ENCODE measurements around the gene DMAC2. TPM values are rescaled to one million over a fixed set of nuclear protein-coding genes. Genes with fewer than 3 reads are reported as not detected.
"Not testable (repeated sequence)": the region's sequence is repeated elsewhere in the genome, so short reads cannot be mapped to it uniquely, and the experiment has no call there.

Gene DMAC2
- 10 to 100 TPM; 59.0 to 67.6 TPM for total RNA-seq
- long read RNA-seq, transcript DMAC2-208 (5 exons, 979 nt) = minor isoform, 18 of 72 reads
- long read RNA-seq, transcript DMAC2-201 (6 exons, 1,692 nt) = major isoform, 36 of 72 reads
- long read RNA-seq, partial matches to known transcripts = 5 of 72 reads
- long read RNA-seq, other reads (novel, unspliced or antisense) = 7 of 72 reads

DNA sequence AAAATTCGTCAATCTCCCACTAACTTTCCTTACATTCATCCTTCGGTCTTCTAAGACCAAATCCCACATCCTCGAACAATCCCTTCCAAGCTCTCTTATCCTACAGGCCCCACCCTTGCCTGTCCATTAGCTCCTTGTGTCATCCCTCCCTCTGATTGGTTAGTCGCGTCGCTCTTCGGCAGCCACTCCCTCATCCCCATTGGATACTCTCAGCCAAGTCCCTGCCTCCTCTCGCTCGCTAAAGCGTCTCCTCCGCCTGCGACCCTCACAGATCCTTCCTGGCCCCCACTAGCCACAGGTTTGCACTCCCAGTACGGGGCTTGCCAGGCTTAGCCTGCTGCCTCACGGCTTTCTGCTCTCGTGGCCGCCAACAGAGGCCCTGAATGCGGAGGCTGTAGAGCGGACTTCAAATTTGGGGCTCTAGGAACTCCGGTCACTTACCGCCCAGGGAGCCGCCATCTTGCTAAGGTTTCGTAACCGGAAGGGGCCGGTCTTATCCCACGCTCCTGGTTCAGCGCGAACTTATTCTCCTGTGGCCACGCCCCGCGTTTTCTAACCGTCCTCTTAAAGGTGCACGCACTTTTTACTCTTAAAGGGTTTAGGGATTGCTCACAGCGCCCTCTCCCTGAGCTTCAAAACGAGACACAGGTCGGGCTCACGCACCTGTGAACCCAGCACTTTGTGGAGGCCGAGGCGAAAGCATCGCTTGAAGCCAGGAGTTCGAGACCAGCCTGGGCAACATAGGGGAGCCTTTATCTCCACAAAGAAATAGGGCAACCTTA lies at the start of gene DMAC2:
Gene DMAC2 (minus strand): TSS at position 472 of the 782 bp plus-strand sequence. CDS start 13 bp downstream, at position 459.
- ATAC-seq = peak; percentile 98
- intact Hi-C loops (cut with DNase I) = loop anchor here in 1 of 2 donors (5.0 to 10.0 kb wide), 4 partner anchors 42 to 235 kb away; partner anchors contain the start of genes BCKDHA and EXOSC5
- DNase-seq = peak; percentile 99

DNA sequence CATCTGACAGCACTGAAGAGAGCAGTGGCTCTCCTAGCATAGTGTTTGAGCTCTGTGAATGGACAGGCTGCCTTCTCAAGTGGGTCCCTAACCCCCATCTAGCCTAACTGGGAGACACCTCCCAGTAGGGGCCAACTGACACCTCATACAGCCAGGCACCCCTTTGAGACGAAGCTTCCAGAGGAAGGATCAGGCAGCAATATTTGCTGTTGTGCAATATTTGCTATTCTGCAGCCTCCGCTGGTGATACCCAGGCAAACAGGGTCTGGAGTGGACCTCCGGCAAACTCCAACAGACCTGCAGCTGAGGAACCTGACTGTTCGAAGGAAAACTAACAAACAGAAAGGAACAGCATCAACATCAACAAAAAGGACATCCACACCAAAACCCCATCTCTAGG lies 47.2 kb upstream of the DMAC2 start:
- intact Hi-C loops (cut with DNase I); ATAC-seq; DNase-seq: not testable (repeated sequence)

GRCh38 chr19:41484822-41485221 lies 45.1 kb upstream of the DMAC2 start:
- DNase-seq (no peak), ATAC-seq (no peak)
- intact Hi-C loops (cut with DNase I) = no loop called here

GRCh38 chr19:41480336-41480735 lies 40.6 kb upstream of the DMAC2 start:
- intact Hi-C loops (cut with DNase I) = no loop called here
- DNase-seq (peak; percentile 45), ATAC-seq (peak in 1 of 2 donors; percentile 26)

DNA sequence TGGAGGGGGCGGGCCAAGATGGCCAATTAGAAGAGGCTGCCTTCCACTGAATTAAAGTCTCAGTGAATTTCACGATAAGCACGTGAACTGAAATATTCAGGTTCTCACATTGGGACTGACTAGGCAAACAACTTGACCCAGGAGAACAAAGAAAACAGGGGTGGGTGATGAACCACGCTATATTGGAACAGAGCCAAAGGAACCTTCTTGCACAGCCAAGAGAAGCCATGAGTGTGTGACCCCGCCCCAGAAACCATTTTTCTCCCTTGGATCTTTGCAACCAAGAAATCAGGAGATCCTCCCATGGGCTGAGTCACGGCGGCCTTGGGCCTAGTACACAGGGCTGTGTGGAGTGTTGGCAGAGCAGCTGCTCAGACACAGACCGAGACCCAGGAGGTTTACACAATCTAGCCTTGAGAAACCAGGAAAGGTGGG lies 40.1 kb upstream of the DMAC2 start:
- peak; percentile 88 for DNase-seq
- ATAC-seq = peak; percentile 78 to 83

GRCh38 chr19:41478875-41479756 lies 39.4 kb upstream of the DMAC2 start:
- DNase-seq (no peak), ATAC-seq (peak; percentile 67 to 79)
- intact Hi-C loops (cut with DNase I) = no loop called here

More for the DNA sequence above, 40.1 kb upstream of the DMAC2 start:
- intact Hi-C loops (cut with DNase I) = no loop called here

- no peak for ATAC-seq
- DNase-seq = peak; percentile 31
- intact Hi-C loops (cut with DNase I) = no loop called here
These were observed 38.5 kb upstream of the DMAC2 start for GRCh38 chr19:41478171-41478570.

- ATAC-seq (no peak), DNase-seq (no peak)
- intact Hi-C loops (cut with DNase I) = no loop called here
These were observed 36.9 kb upstream of the DMAC2 start for GRCh38 chr19:41476583-41476982.

- intact Hi-C loops (cut with DNase I); DNase-seq; ATAC-seq: not testable (repeated sequence)
These were observed 23.8 kb upstream of the DMAC2 start for GRCh38 chr19:41463257-41464256.

DNA sequence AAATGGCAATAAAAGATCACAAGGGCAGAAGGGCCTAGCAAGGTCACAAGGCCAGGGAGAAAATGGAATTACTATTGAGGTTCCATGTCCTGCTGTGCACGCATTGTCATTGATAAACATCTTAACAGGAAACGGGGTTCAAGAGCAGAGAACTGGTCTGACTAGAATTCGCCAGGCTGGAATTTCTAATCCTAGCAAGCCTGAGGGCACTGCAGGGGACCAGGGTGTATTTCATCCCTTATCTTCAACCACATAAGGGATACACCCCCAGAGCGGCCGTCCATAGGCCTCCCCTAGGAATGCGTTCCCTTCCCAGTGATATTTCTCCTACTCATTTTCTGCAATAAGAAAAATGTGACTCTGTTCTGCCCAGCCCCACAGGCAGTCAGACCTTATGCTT lies 22.8 kb upstream of the DMAC2 start:
- intact Hi-C loops (cut with DNase I) = no loop called here
- no peak for ATAC-seq
- DNase-seq = no peak

GRCh38 chr19:41457241-41457640 lies 17.5 kb upstream of the DMAC2 start:
- ATAC-seq (no peak), DNase-seq (no peak)
- intact Hi-C loops (cut with DNase I) = no loop called here

DNA sequence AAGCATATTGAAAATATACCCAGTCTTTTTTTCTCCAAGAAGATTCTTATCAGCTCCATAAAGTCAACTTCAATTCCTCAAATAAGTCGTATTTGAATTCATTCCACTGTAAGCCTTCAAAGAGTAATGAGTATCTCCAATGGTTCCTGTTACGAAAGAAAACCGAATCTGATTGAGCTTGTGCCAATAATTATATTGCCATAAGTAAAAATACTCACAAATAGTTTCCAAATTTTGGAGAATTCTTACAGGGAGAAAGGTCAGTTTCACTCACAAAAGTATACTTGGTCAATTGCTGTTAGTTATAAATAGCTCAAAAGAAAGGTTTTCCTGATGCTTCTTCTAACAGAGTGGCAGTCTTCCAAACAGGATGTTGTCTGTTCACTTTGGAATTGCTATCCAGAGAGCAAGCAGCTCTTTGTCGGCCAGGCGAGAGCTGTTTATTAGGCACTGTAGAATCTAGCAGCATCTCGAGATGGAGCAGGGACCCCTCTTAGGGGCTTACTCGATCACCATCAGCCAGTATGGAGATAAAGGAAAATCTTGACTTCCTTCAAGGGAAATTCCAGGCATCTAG lies 16.7 kb upstream of the DMAC2 start:
- DNase-seq (no peak), ATAC-seq (peak in 1 of 2 donors; percentile 54)

GRCh38 chr19:41455936-41456335 lies 16.2 kb upstream of the DMAC2 start:
- no peak for ATAC-seq
- intact Hi-C loops (cut with DNase I) = no loop called here
- no peak for DNase-seq

More for the DNA sequence above, 16.7 kb upstream of the DMAC2 start:
- intact Hi-C loops (cut with DNase I) = no loop called here

- ATAC-seq (no peak), DNase-seq (no peak)
- intact Hi-C loops (cut with DNase I) = loop anchor here in 1 of 2 donors (5.0 kb wide), 1 partner anchor 120 kb away; no protein-coding TSS in a partner anchor
These were observed 13.0 kb upstream of the DMAC2 start for GRCh38 chr19:41452584-41453275.

- ATAC-seq (no peak), DNase-seq (no peak)
- intact Hi-C loops (cut with DNase I) = loop anchor here (2.0 to 10.0 kb wide), 4 partner anchors 85 to 245 kb away; no protein-coding TSS in a partner anchor
These were observed 10.1 kb upstream of the DMAC2 start for GRCh38 chr19:41449865-41450178.

- intact Hi-C loops (cut with DNase I) = loop anchor here in 1 of 2 donors (2.0 to 10.0 kb wide), 3 partner anchors 86 to 244 kb away; no protein-coding TSS in a partner anchor
- DNase-seq = peak; percentile 82
- ATAC-seq = peak; percentile 91 to 95
These were observed 9.6 kb upstream of the DMAC2 start for GRCh38 chr19:41449079-41449864.

Data from left cardiac atrium (tissue), 4 donors.